Measurements from ENCODE around the gene TMEM185A.

DNA sequence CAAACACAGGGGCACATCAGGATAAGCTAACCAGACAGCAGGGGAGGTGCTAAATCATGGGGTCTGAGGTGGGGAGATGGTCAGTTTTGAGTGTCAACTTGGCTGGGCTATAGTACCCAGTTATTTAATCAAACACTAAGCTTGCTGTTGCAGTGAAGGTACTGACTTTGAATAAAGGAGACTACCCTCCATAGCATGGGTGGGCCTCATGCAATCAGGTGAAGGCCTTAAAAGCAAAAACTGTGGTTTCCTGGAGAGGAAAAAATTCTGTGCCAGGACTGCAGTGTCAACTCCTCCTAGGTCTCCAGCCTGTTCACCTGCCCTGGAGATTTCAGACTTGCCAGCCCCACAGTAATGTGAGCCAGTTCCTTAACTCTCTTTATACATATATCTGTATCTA lies 23.9 kb downstream of the TMEM185A start:
- TF ChIP-seq, protein P1, sequence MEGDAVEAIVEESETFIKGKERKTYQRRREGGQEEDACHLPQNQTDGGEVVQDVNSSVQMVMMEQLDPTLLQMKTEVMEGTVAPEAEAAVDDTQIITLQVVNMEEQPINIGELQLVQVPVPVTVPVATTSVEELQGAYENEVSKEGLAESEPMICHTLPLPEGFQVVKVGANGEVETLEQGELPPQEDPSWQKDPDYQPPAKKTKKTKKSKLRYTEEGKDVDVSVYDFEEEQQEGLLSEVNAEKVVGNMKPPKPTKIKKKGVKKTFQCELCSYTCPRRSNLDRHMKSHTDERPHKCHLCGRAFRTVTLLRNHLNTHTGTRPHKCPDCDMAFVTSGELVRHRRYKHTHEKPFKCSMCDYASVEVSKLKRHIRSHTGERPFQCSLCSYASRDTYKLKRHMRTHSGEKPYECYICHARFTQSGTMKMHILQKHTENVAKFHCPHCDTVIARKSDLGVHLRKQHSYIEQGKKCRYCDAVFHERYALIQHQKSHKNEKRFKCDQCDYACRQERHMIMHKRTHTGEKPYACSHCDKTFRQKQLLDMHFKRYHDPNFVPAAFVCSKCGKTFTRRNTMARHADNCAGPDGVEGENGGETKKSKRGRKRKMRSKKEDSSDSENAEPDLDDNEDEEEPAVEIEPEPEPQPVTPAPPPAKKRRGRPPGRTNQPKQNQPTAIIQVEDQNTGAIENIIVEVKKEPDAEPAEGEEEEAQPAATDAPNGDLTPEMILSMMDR (IDR thresholded peaks at IDR 0.05): no peak
- no peak for TF ChIP-seq POLR2A (IDR thresholded peaks at IDR 0.05)

Data from testis (tissue), 2 donors.